Keratinocyte (primary cell): Measurements from ENCODE around the gene SSTR4.

ENCODE experiments used
- CTCF ChIP-seq, 3 experiments: IDR thresholded peaks in 1 of 3; conservative IDR thresholded peaks in 1 of 3; optimal IDR thresholded peaks in 1 of 3; 2 replicates in 2 of 3; 3 replicates in 1 of 3; pipeline versions ENCODE3 to v1.5.1; 2011; ENCODE audit warnings: low read length in 3 of 3, mild to moderate bottlenecking in 3 of 3, moderate library complexity in 2 of 3, control low read depth in 1 of 3, inconsistent platforms in 1 of 3; ENCODE audit not compliant: insufficient read depth in 2 of 3; ENCODE audit errors: extremely low read depth in 1 of 3
- EZH2 ChIP-seq: IDR thresholded peaks from one replicate; pipeline ENCODE4 v1.6.1; 2012; ENCODE audit warnings: inconsistent platforms, mild to moderate bottlenecking, low read length, moderate library complexity

- no peak for TF ChIP-seq CTCF (optimal IDR thresholded peaks at IDR 0.05 in 1 of 3, IDR thresholded peaks at IDR 0.05 in 1 of 3, conservative IDR thresholded peaks at IDR 0.05 in 1 of 3; ENCODE audit: extremely low read depth in 1 of 3, insufficient read depth in 2 of 3, low read length in 3 of 3)
- TF ChIP-seq EZH2: no peak
These were observed 35.4 kb upstream of the SSTR4 start for GRCh38 chr20:22999756-23000155.
